Measurements from ENCODE around the gene ZDHHC14. TPM values are rescaled to one million over a fixed set of nuclear protein-coding genes. Genes with fewer than 3 reads are reported as not detected.

The ZDHHC14 gene
- total and polyA plus RNA-seq, 2 experiments from 2014 or later, result 3.0 to 7.4 TPM

GRCh38 chr6:157438611-157439111 lies 57.7 kb downstream of the ZDHHC14 start:
- Histone ChIP-seq H3K27ac (ENCODE audit: low read depth) (no peak overlapping the region), H3K36me3 (ENCODE audit: insufficient read depth) (no peaks in the 10 kb centered on the region), H3K4me3 (no peak overlapping the region), H4K20me1 (replicated peaks; ENCODE audit: insufficient read depth) (no peaks in the 10 kb centered on the region), H3K4me2 (no peak overlapping the region), H3K4me1 (ENCODE audit: insufficient read depth) (peaks cover 12% of the 10 kb centered on the region), H3K9me2 (ENCODE audit: insufficient read depth) (no peaks in the 10 kb centered on the region), H3K79me2 (replicated peaks; ENCODE audit: insufficient read depth) (no peaks in the 10 kb centered on the region), H2AFZ (no peak overlapping the region), H3K27me3 (ENCODE audit: insufficient read depth) (no peaks in the 10 kb centered on the region), H3F3A (replicated peaks; ENCODE audit: low read depth) (no peaks in the 10 kb centered on the region)
- Mint-ChIP-seq H3K4me3 (no peak overlapping the region), H3K36me3 (ENCODE audit: low read depth) (no peaks in the 10 kb centered on the region), H3K4me1 (peaks cover 34% of the 10 kb centered on the region), H3K9me3 (no peaks in the 10 kb centered on the region), H3K27me3 (ENCODE audit: insufficient read depth, low read depth, poor library complexity) (peaks cover 12% of the 10 kb centered on the region), H3K27ac (no peak overlapping the region)
- TF ChIP-seq ZNF114 (CRISPR knock-in tag; IDR thresholded peaks at IDR 0.05), result no peak
- no peak for TF ChIP-seq EZH2phosphoT487 (IDR thresholded peaks at IDR 0.05; ENCODE audit: unreplicated experiment)
- TF ChIP-seq POLR2AphosphoS5 (IDR thresholded peaks at IDR 0.05; ENCODE audit: low read depth), result no peak
- no peak for TF ChIP-seq EZH2 (IDR thresholded peaks at IDR 0.05; ENCODE audit: low read depth, unreplicated experiment)
- TF ChIP-seq STAT1 (IDR thresholded peaks at IDR 0.05; ENCODE audit: unreplicated experiment), result no peak
- no peak for TF ChIP-seq ZNF331 (CRISPR knock-in tag; IDR thresholded peaks at IDR 0.05; ENCODE audit: low read depth)
- no peak for TF ChIP-seq ETS1 (IDR thresholded peaks at IDR 0.05)
- TF ChIP-seq CREB1 (CRISPR knock-in tag; IDR thresholded peaks at IDR 0.05; ENCODE audit: low read depth), result no peak
- TF ChIP-seq NANOG (IDR thresholded peaks at IDR 0.05; ENCODE audit: borderline replicate concordance), result no peak
- no peak for TF ChIP-seq REST (IDR thresholded peaks at IDR 0.05; ENCODE audit: unreplicated experiment)
- TF ChIP-seq CTCF (conservative IDR thresholded peaks at IDR 0.05; ENCODE audit: low read depth in 2 of 2), result no peak
- TF ChIP-seq JUNB (IDR thresholded peaks at IDR 0.05; ENCODE audit: unreplicated experiment), result no peak
- no peak for TF ChIP-seq ZNF462 (CRISPR knock-in tag; IDR thresholded peaks at IDR 0.05)
- ATAC-seq (no peak), DNase-seq (ENCODE audit: low spot score) (no peak)
